HG02623 (cell line): Measurements from ENCODE around the gene IP6K2.
"Not testable (repeated sequence)": the region's sequence is repeated elsewhere in the genome, so short reads cannot be mapped to it uniquely, and the experiment has no call there.

ENCODE experiments used
- ATAC-seq: cut with Tn5 transposase; IDR thresholded peaks from one replicate; pipeline ENCODE4 v1.9.1; 2021; ENCODE audit warnings: moderate library complexity; ENCODE audit not compliant: unreplicated experiment

Gene IP6K2

GRCh38 chr3:48716982-48717746 is at the start of gene IP6K2:
TSS of gene IP6K2 (minus strand) at chr3:48717221. CDS start at chr3:48695291, 21,930 bp downstream.
- ATAC-seq, result peak; percentile 97

DNA sequence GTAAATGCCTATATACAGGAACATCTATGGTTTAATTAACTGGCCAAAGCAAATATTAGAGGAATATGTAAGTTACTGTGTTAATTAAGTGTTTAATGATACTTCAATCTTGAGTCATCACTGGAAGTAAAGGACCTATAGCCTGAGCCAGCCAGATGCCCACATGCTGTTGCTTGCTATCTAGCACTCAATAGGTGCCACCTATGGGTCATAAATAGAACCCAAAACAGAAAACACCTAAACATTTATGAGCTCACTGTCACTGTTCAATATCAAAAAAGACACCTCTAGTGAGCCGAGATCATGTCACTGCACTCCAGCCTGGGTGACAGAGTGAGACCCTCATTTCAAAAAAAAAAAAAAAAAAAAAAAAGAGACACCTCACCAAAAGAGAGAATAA is 48.4 kb upstream of the IP6K2 start:
- no peak for ATAC-seq

DNA sequence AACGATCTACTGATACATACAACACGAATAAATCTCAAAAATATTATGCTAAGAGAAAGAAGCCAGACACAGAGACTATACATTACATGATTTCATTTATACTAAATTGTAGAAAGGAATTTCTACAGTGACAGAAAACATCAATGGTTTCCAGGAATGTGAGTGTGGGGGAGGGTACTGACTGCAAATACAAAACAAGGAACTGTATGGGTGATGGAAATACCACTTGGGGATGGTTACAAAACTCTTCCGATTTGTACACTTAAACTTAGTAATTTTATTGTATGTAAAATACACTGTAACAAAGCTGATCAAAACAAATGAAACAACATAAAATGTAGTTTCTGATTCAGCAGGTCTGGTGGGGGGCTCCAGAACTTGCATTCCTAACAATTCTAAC is 45.8 kb upstream of the IP6K2 start:
- ATAC-seq, result no peak

DNA sequence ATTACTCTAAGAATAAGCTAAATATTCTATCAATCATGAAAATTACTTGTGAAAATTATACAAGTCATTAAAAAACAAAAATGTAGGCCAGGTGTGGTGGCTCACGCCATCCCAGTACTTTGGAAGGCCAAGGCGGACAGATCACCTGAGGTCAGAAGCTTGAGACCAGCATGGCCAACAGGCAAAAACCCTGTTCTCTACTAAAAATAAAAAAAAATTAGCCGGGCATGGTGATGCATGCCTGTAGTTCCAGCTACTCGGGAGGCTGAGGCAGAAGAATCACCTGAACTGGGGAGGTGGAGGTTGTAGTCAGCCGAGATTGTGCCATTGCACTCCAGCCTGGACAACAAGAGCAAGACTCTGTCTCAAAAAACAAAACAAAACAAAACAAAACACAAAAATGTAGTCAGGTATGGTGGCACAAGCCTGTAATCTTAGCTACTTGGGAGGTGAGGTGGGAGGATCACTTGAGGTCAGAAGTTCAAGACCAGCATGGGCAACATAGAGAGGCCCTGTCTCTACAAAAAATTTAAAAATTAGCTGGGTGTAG is 43.0 kb upstream of the IP6K2 start:
- ATAC-seq, result not testable (repeated sequence)

- not testable (repeated sequence) for ATAC-seq
These were observed 42.5 kb upstream of the IP6K2 start for GRCh38 chr3:48759531-48759930.

GRCh38 chr3:48759071-48759470 is 42.0 kb upstream of the IP6K2 start:
- no peak for ATAC-seq

DNA sequence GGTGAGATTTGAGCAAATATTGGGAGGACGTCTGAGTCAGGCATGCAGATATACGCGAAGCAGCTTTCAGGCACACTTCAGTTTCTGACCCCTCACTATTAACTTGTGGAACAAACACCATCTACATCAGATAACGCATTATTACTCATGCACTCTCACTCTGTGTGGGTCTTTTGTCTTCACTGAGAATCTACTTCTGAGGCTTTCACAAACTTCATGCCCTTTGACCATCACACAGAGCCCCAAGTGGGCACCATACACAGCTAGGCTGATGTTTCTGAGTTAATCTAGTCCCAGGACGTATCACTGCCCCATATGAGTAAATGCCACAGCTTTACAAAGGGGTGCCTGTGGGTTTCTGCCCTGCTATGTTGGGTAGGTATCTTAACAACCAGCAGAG is 39.6 kb upstream of the IP6K2 start:
- ATAC-seq, result no peak

DNA sequence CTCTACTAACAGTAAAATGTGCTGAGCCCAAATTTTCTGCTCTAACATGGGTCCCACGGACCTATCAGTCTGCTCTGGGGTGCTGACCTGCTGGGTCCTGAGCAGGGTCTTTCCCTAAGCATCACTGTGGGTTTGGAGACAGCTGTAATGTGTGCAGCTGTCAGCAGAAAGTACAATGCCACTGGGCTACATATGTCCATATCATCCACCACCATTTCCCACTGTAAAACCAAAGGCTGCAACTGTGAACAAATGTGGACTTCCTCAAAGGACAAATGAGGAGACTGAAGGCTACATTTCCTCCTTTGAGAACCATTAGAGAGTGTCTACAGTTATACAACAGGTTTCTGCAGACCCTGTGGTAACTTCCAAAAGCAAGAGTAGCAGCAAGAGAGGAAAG is 33.8 kb upstream of the IP6K2 start:
- no peak for ATAC-seq

GRCh38 chr3:48748754-48749153 is 31.7 kb upstream of the IP6K2 start:
- ATAC-seq, result no peak

DNA sequence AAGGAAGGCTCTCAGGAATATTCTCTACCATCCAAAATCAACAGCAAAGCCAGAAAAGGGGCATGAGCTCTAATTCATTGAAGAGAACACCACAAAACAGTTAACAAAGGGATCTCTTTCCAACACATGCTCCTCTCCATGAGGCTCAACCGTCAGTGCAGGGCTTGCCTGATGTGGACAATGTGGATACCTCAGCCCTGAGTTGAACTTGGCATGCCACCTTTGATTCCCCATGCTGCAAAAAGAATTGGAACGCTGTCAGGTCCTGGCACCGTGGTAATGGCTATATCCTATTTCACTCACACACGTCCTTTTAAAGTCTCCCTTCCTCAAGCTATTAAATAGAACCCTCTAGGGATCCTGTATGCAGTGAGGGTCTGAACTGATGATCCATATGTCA is 30.7 kb upstream of the IP6K2 start:
- no peak for ATAC-seq

DNA sequence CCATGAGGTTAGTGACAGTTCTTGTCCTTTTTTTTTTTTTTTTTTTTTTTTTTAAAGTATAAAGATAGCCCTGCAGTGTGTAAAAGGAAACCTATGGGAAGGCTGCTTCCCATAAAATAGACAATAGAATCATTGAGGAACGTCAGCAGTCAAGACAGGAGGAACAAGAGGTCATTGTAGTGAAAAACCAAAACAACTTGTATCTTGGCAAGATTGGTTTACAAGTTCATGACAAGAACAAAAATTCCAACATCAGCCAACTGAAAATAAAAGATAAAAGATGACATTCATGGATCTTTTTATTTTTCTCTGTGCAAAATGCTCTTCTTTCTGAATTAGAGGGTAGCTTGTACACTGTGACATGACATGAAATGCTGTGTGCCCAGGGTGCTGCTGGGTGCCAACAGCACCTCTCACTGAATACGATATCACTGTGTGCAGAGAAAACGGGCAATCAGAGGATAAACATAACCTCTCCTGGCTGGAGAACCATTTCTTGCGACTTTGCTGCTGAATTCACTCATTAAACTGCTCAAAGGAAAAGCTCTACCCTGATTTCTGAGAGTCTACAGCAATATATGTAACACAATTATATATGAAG is 30.1 kb upstream of the IP6K2 start:
- ATAC-seq, result no peak

GRCh38 chr3:48743773-48744172 is 26.8 kb upstream of the IP6K2 start:
- no peak for ATAC-seq

DNA sequence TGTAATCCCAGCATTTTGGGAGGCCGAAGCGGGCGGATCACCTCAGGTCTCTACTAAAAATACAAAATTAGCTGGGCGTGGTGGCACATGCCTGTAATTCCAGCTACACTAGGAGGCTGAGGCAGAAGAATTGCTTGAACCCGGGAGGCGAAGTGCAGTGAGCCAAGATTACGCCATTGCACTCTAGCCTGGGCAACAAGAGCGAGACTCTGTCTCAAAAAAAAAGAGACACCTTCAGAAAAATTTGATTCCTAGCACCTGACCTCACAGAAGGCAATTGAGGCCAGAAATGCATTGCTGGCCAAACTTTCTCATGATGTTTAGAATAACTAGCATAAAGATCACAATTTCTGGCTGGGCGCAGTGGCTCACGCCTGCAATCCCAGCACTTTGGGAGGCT is 24.2 kb upstream of the IP6K2 start:
- not testable (repeated sequence) for ATAC-seq

- ATAC-seq, result peak; percentile 63
These were observed 23.2 kb upstream of the IP6K2 start for GRCh38 chr3:48739955-48740823.

GRCh38 chr3:48739617-48739954 is 22.6 kb upstream of the IP6K2 start:
- ATAC-seq, result peak; percentile 26

DNA sequence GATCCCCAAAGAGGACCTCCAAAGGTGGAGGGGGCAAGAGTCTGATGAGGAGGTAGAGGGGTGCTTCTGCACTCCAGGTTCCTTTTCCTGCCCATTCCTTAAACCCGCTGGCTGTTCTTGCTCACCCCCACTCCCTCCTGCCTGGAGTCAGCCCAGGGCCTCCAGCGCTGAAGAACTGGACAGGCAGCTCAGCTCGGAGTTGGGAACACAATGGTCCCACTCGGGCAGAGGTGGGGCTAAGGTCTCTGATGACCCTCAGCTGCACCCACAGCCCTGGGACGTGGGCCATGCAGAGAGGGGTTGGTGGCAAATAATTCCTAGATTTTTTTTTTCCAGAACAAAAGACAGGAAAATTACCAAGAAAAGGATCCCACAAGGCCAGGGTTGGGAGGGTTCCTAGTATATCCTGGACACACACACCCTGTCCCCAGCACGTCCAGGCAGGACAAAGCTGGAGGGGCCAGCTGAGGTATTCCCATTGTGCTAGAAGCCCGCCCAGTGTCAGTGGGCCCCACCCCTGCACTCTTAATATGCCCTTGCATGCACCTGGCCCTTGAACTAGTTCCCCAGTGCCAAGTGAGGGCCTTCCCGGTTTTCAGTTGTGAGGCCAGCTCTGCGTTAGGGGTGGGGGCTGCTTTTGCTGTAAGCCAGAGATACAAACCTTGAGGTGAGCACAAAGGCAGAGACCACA is 22.1 kb upstream of the IP6K2 start:
- ATAC-seq, result no peak

DNA sequence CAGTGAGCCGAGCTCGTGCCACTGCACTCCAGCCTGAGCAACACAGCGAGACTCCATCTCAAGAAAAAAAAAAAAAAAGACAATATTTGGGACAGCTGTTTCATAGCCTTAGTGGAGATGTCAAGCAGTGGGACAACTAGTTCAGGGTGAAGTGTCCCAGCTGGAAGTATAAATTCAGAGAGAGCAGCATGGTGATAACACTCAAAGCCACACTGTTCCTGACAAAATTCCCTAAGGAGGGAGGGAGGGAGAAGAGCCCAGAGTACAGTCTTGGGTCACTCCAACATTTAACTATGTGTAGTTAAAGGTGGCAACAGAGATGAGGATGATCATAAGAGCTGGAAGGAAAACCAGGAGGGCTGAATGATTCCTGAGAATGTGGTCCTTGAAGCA is 21.1 kb upstream of the IP6K2 start:
- no peak for ATAC-seq

GRCh38 chr3:48735075-48735767 is 18.2 kb upstream of the IP6K2 start:
- ATAC-seq, result not testable (repeated sequence)

- ATAC-seq, result not testable (repeated sequence)
These were observed 17.5 kb upstream of the IP6K2 start for GRCh38 chr3:48734541-48734940.
